Keratinocyte (primary cell): ENCODE measurements around the gene CCDC107.

ENCODE experiments used
- CTCF ChIP-seq, 3 experiments: IDR thresholded peaks in 1 of 3; conservative IDR thresholded peaks in 1 of 3; optimal IDR thresholded peaks in 1 of 3; 2 replicates in 2 of 3; 3 replicates in 1 of 3; pipeline versions ENCODE3 to v1.5.1; 2011; ENCODE audit warnings: low read length in 3 of 3, mild to moderate bottlenecking in 3 of 3, moderate library complexity in 2 of 3, control low read depth in 1 of 3, inconsistent platforms in 1 of 3; ENCODE audit not compliant: insufficient read depth in 2 of 3; ENCODE audit errors: extremely low read depth in 1 of 3
- EZH2 ChIP-seq: IDR thresholded peaks from one replicate; pipeline ENCODE4 v1.6.1; 2012; ENCODE audit warnings: inconsistent platforms, mild to moderate bottlenecking, low read length, moderate library complexity

GRCh38 chr9:35708146-35708545 lies 50.1 kb downstream of the CCDC107 start:
- TF ChIP-seq CTCF (optimal IDR thresholded peaks at IDR 0.05 in 1 of 3, IDR thresholded peaks at IDR 0.05 in 1 of 3, conservative IDR thresholded peaks at IDR 0.05 in 1 of 3; ENCODE audit: extremely low read depth in 1 of 3, insufficient read depth in 2 of 3, low read length in 3 of 3) (no peak), EZH2 (no peak)
